Pulmonary artery endothelial cell (primary cell): Measurements from ENCODE around the gene PTPRA. TPM values are rescaled to one million over a fixed set of nuclear protein-coding genes. Genes with fewer than 3 reads are reported as not detected.
A peak's percentile ranks its signal among the peaks of the same experiment; 100 is the strongest.
"Not testable (repeated sequence)": the region's sequence is repeated elsewhere in the genome, so short reads cannot be mapped to it uniquely, and the experiment has no call there.

Source experiments
- DNase-seq: peaks from one replicate; pipeline ENCODE4 v3.0.0-alpha.2; 2011; ENCODE audit warnings: low read depth, low spot score
- total RNA-seq: library from RNA; depleted of rRNA; stranded (reverse); fragments of >200 nt; gene quantifications from 2 replicates; pipeline ENCODE4 v1.2.3, GENCODE V29; 2014

Gene PTPRA, protein sequence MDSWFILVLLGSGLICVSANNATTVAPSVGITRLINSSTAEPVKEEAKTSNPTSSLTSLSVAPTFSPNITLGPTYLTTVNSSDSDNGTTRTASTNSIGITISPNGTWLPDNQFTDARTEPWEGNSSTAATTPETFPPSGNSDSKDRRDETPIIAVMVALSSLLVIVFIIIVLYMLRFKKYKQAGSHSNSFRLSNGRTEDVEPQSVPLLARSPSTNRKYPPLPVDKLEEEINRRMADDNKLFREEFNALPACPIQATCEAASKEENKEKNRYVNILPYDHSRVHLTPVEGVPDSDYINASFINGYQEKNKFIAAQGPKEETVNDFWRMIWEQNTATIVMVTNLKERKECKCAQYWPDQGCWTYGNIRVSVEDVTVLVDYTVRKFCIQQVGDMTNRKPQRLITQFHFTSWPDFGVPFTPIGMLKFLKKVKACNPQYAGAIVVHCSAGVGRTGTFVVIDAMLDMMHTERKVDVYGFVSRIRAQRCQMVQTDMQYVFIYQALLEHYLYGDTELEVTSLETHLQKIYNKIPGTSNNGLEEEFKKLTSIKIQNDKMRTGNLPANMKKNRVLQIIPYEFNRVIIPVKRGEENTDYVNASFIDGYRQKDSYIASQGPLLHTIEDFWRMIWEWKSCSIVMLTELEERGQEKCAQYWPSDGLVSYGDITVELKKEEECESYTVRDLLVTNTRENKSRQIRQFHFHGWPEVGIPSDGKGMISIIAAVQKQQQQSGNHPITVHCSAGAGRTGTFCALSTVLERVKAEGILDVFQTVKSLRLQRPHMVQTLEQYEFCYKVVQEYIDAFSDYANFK
- 27.5 and 29.1 TPM in 2 replicates for total RNA-seq

DNA sequence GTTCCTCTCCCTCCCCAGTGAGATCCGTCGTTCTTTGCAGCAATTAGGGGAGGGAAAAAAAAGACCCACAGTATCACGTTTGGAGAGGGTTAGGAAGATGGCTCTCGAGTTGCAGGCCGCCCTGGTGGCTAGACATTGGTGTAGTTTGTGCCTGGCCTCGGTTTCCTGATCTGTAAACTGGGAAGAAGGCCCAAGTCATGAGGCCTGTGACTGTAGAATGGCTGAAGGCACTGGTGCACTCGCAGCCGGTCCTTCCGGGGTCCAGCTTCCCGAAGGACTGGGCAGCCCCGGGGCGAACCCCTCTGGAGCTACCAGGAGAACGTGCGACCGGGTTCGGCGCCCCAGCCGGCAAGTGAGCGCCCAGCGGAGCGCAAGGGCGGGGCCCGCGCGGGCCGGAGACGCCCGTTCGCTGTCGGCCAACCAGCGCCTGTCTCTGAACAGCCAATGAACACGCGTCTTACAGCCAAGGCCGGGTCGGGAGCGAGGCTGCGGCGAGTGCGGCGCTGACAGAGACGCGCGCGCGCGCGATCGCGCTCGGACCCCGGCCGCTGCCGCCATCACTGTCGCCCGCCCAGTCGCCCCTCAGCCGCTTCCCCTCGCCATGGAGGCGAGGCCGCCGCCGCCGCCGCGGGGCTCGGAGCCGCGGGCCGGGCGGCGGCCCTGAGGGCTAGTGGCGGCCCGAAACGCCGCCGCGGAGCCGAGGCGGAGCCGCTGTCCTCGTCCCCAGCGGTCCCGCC lies at the start of gene PTPRA:
Gene PTPRA (plus strand): TSS at position 472 of the 737 bp plus-strand sequence. CDS start 90,797 bp downstream, outside the sequence.
- peak; percentile 74 for DNase-seq

DNA sequence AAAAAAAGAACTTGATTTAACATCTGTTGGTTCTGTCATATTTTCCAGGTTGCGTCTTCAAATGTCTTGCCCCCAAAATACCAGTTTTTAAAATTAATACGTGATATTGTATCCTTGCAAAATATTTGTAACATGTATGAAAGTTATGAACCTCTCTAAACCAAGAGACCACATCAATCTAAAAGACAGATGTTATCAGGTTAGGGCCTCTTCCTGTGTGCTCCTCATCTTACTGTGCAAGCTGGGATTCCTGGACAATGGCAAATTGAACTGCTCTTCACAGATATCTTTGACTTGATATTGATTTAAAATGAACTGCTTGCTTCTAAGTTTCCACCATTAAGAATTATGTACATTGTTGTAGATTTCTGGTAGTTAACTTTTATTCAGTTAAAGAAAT lies 47.5 kb upstream of the PTPRA start:
- DNase-seq = no peak

DNA sequence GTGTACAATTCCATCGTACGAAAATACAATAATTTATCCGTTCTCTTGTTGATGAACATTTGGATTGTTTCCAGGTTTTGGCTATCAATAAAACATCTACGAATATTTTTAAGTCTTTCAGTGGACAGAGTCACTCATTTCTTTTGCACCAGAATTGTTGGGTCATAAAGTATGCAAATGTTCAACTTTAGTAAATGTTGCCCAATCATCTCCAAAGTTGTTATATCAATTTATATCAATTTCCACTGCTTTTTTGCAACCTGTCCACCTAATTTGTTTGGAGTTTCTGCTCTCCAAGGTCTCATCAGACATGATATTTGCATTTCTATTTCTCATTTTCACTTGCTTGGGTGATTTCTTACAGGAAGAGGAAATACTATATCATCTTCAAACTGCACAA lies 46.6 kb upstream of the PTPRA start:
- no peak for DNase-seq

DNA sequence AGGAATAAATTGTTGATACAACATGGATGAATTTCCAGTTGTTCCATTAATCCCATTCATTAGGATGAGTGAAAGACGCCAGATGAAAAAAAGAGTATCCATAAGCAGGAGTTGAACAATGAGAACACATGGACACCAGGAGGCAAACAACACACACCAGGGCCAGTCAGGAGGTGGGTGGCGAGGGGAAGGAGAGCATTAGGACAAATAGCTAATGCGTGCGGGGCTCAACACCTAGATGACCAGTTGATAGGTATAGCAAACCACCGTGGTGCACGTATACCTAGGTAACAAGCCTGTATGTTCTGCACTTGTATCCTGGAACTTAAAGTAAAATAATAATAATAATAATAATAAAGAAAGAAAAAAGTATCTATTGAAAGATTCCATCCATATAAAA lies 43.9 kb upstream of the PTPRA start:
- no peak for DNase-seq

DNA sequence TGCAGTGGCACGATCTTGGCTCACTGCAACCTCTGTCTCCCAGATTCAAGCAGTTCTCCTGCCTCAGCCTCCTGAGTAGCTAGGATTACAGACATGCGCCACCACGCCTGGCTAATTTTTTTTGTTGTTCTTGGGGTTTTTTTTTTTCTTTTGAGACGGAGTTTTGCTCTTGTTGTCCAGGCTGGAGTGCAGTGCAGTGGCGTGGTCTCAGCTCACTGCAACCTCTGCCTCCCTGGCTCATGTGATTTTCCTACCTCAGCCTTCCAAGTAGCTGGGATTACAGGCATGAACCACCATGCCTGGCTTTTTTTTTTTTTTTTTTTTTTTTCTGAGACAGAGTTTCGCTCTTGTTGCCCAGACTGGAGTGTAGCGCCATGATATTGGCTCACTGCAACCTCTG lies 42.1 kb upstream of the PTPRA start:
- not testable (repeated sequence) for DNase-seq

DNA sequence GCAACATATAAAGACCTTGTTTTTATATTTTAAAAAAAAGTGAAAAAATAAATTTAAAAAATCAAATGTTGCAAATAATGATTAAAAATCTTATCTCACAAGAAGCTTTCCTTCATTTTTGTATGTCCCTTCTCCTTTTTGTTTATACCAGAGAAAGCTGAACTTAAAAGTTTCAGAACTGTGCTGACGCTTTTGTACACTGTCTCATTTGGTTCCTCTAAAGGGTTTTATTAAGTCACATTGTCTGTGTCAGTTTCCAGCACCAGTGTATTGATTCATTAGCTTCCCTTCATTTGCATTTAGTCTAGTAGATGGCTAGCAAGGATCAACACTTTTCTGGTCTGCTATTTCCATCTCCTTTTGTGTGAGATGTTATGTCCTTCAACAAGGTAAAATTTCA lies 39.5 kb upstream of the PTPRA start:
- no peak for DNase-seq

DNA sequence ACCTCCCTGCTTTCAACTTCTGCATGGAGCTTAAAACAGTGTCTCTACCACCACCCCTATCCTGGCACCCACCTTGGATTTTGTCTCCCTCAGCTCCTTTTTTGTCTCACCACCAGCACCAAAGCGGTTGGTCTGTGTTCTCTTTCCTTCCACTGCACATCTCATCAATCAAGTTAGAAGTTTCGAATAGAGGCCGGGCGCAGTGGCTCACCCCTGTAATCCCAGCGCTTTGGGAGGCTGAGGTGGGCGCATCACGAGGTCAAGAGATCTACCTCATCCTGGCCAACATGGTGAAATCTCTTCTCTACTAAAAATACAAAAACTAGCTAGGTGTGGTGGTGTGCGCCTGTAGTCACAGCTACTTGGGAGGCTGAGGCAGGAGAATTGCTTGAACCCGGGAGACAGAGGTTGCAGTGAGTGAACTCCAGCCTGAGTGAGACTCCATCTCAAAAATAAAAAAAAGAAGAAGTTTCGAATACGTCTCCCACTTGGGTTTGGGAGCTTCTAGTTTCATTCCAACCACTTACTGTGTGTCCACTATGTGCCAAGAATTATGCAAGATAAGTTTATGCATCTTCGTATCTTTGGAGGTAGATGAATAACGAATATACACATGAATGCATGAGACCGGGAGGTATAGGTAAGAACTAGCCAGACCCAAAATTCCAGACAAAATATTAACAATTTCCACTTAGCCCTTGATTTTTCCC lies 38.7 kb upstream of the PTPRA start:
- no peak for DNase-seq

DNA sequence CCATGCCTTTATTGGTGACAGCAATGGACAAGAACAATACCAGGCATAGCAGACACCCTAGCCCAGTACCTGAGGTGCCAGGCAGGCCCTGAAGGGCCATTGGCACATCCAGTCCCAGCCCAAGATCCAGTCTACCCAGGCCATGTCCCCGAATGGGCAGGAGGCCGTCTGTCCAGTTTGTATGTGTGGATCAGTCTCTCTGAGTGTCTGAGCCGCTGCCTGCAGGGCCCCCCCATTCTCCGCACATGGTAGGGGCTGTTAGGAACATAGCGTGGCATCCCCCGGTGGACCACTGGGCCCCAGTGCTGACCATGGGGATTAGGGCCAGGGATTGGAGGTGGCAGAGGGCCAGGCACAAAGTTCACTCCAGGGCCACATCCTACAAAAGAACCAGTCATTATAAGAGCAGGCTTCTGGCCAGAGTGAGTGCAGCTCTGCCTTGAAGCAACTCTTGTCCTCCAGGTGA lies 37.9 kb upstream of the PTPRA start:
- DNase-seq = no peak

DNA sequence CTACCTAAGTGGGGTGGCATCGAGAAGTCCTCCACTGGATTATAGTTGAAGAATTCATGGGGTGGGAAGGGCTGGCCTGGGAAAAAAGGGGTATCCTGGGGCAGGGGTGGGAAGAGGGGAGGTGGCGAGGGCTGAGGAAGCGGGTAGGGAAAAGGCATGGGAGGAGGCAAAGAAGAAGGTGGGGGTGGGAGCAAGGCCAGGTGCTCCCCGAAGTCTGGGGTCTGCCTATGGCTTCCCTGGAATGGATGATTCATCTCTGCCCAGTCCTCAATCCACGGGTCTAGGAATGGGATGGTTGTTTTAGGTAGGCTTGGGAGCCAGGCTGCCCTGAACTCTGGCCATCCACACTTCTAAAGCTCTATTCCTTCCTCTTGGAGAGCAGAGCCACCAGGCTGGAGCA lies 37.2 kb upstream of the PTPRA start:
- DNase-seq = no peak

DNA sequence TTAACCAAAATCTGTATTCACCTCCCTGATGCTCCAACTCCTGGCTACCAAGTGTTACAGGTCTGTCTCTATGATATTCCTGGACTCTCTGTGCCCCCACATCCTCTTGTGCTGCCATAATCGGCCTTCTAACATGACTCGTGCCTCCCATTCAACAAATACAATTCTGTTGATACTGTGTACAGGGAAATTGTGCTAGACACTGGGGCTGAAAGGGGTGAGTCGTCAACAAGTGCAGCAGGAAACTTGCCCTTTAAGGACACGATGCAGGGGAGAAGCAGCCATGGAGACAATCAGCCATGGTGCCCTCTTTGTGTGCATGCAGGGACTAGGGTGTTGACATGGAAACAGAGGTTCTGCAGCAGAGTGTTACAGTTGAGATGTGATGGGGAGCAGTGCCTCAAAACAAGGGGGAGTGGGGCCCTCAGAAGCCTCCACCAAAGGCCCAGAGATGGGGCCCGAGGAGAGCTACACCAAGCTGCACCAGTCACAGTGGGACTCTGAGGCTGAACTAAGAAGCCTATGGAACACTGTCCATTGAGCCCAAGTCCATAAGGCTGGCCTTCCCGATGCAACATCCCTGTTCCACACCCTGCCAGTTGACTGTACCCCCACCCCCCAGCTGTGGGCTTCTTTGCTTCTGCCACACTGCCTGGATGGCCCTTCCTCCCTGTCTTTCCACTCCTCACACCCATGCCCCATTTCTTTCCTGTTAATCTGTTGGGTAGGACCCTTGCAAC lies 35.9 kb upstream of the PTPRA start:
- DNase-seq = no peak

DNA sequence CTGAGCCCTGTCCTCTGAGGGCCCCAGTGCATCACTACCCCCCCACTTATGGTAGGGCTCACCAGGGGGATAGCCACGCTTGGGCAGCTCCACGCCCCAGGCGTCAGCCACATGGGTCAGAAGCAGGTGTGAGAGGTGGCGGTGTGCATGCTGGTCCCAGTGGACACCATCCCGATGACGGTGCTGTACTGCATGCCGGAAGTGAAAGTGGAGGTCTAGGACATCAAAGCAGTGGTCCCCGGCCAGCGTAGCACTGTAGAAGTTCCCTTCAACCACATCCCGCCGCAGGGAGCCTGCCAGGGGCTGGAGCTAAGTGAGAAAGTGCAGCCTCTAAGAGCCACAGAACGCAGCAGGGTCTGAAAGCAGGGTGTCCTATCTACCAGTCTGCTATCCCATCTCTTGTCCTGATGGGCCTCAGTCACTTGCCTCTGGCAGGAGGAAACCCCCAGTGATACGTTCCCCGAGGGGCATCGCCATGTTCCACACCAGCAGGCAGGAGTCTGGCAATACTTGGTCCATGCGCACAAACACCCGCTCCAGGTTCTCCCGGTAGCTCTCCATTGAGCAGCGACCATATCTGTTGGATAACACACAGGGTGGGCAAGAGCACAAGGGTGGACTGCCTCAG lies 35.0 kb upstream of the PTPRA start:
- no peak for DNase-seq

DNA sequence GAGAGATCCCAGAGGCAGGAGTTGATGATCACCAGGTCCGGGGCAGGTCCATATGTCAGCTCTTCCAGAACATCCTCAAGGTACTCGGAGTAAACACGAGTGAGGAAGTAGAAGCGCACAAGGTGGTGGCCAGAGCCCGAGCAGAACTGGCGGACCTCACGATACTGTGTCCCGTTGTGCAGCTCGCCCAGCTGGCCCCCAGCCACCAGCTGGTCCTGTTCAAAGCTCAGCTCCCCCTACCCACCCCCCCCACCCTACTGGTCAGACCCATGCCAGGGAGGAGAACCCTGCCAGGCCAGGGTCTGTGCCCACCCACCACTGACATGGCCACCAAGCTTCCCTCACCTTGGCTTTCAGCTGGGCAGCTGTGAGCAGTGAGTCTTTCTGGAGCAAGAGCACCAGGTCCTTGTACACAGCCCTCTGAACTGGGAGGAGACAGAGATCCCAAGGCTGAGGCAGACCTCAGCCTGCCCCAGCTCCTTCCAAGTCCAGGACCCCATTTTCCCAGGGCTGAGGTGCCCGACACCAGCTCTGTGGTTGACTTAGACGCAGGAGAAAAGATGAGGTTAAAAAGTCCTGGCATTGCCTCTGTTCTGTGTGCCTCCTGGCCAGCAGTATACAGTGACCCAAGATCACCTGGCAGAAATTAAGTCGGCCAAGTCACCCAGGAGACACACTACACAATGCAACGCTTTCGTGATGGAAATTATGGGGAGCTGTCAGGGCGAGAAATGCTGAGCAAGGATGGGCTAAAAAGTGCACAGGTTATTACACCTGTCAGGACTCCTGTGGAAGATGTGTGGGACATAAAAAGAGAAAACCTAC lies 34.2 kb upstream of the PTPRA start:
- DNase-seq = no peak

DNA sequence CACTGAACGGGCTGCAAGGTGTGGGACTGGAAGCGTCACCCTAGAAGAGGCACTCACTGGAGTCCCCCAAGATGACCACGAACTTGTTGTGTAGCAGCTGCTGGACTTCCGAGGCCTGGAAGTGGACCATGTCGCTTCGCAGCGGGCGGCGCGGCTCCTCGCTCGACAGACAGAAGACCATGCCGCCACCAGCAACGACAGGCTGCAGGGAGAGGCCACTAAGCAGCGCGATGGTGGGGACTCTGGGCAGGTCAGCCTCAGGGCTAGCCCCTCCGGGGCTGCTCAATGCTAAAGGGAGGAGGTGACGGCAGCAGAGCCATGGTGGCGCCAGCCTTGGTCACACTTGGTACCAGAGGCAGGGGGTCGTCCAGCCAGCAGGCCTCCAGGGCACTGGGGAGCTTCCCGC lies 33.5 kb upstream of the PTPRA start:
- no peak for DNase-seq

DNA sequence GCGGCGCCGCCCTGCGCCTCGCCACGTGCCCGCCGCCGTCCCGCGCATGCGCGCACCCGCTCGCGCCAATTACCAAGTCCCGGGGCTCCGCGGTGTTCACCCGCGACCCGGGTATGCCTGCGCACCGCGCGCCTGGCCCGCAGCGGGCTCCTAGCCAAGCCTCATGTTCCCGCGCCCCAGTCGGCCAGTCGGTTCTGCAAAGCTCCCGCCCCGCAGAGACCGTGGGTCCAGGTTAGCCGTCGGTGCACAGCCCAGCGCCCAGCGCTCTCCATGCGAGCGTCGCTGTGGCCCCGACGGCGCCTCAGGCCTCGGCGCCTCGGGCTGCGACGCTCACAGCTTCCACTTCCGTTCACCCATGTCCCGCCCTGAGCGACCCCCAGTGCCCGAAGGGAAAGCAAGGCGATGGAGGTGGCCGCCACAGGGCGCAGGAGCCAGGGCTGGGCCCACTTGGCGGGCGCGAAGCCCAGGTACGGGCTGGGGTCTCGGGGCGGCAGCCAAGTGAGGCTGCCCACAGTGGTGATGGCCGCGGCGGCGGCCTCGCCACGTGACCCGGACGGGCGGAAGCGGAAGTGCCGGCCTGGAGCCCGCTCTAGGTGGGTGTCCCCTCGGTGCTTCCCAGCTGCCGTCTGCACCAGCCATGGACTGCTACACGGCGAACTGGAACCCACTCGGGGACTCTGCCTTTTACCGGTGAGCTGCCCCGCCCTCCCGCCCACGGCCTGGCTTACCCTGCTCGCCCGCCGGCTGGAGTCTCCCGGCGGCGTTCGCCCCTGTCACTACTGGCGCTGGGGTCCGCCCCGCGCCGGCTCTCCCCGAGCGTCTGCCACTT lies 32.9 kb upstream of the PTPRA start, which contains the start of the genes PCED1A and VPS16:
Gene PCED1A (minus strand): TSS at position 518 of the 829 bp plus-strand sequence. CDS start 743 bp downstream, outside the sequence.
Gene VPS16 (plus strand): TSS at position 608 of the 829 bp plus-strand sequence. CDS start 30 bp downstream, at position 638.
- peak; percentile 45 for DNase-seq

DNA sequence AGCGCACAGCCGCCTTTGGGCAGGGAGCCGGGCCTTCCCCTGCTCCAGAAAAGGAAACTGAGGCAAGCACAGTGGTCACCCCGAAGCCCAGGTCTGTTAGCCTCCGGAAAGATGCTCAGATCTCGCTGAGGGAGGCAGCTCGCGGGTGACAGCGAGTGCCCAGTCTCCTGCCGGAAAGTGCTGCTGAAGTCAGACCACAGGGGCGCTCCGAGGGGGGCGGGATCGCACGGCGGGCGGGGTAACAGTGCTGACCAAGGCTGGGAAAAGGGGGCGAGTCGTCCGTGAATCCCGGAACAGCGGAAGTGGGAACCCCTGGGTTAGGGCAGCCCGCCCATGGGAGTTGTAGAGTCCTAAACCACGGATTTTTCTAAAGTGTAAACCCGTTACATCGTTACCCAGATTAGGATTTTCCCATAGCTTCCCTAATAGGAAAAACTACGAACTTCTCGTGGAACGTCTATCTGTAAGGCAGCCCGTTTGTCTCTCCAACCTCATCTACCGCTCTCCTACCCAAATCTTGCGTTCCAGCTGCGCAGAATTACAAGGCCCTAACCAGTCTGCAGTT lies 32.2 kb upstream of the PTPRA start:
- no peak for DNase-seq

DNA sequence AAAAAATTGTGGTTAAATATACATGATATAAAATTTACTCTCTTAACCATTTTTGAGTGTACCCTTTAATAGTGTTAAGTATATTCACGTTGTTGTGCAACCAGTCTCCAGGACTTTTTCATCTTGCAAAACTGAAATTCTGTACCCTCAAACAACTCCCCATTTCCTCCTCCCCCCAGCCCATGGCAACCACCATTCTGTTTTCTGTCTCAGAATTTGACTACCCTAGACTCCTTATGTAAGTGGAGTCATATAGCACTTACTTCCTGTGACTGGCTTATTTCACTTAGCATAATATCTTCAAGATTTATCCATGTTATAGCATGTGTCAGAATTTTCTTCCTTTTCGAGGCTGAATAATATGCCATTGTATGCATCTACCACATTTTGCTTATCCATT lies 27.7 kb upstream of the PTPRA start:
- DNase-seq = no peak

DNA sequence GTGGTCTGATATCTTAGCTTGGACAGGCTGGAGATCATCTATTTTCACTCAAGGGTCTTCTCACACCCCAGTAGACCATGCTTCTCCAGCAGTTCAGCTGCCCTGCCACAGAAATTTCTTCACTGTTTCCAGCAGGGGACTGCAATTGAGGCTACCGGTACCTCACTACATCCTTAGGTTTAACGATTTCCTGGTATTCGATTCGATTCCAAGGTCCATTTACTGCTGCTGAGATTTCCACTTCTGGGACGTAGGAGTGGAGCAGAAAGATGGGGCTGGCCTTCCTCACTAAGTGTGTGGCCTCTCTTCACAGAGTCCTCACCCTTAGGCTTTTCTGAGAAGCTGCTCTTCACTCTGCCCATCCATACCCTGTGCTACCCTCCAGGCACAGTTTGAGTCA lies 26.6 kb upstream of the PTPRA start:
- DNase-seq = no peak

DNA sequence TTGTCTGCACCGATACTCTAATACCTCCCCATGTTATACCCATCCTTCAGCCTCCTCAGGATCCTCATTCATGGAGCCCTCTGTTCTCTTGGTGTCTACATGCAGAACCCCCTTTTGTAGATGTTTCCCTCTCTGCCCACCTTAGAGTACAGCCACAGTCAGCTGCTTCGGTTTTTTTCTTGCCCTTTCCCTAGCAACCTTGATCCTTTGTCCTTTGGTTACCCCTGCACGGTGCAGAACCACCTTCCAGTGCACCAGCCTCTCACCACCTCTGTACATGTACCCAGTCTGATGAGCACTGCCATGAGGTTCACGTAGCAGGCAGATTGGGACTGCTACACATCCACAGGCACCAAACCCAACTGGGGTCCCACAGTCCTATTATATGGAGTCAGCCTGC lies 25.5 kb upstream of the PTPRA start:
- no peak for DNase-seq
